A549 (cell line): ENCODE measurements around the gene RACGAP1. TPM values are rescaled to one million over a fixed set of nuclear protein-coding genes. Genes with fewer than 3 reads are reported as not detected.

Experiments used
- ATAC-seq, 2 experiments: fragments of 200-7000 bp in 1 of 2; fragments of >200 bp in 1 of 2; cut with Nextera tagmentation in 1 of 2; cut with Tn5 transposase in 1 of 2; 3 replicates each; pipeline versions ENCODE4 v1.8.0 to v1.9.1; 2018 to 2020; ENCODE audit warnings: mild to moderate bottlenecking in 1 of 2, moderate library complexity in 1 of 2
- CTCF ChIA-PET: fragments of 300-600 bp; sonication (Branson Sonifier 250); formaldehyde crosslinking; extraction: SDS; loops from one replicate; lab custom pipeline; 2021; ENCODE audit warnings: antibody characterized with exemption, inconsistent platforms; lab: Yijun Ruan, JAX
- POLR2A ChIA-PET: fragments of 350-600 bp; formaldehyde crosslinking; extraction: SDS; loops from one replicate; lab custom pipeline; 2021; ENCODE audit warnings: antibody characterized with exemption, inconsistent platforms; lab: Yijun Ruan, JAX
- DNase-seq, 2 experiments: peaks; one replicate each; pipeline versions ENCODE4 v3.0.0 to v3.0.0-alpha.2; 2011 to 2016; ENCODE audit warnings: low read depth in 1 of 2, low spot score in 1 of 2
- FAIRE-seq: peaks from 2 replicates; lab custom pipeline; 2011; peaks lifted over from hg19 to GRCh38; lab: Jason Lieb, UNC
- H3K27ac ChIP-seq, 2 experiments: fragments of >200 bp; sonication (Bioruptor Twin); formaldehyde crosslinking; 3 replicates each; pipeline ENCODE4 v1.5.1; 2016 to 2017
- H3K4me1 ChIP-seq: fragments of >200 bp; sonication (Bioruptor Twin); formaldehyde crosslinking; 3 replicates; pipeline ENCODE4 v1.6.1; 2016
- H3K4me2 ChIP-seq: fragments of >200 bp; sonication (Bioruptor Twin); formaldehyde crosslinking; 3 replicates; pipeline ENCODE4 v1.6.1; 2016
- H3K4me3 ChIP-seq: fragments of >200 bp; sonication (Bioruptor Twin); formaldehyde crosslinking; 3 replicates; pipeline ENCODE4 v1.5.1; 2016
- H3K9me3 ChIP-seq: fragments of >200 bp; sonication (Bioruptor Twin); formaldehyde crosslinking; 3 replicates; pipeline ENCODE4 v1.6.1; 2016
- BHLHE40 ChIP-seq: IDR thresholded peaks from 2 replicates; pipeline ENCODE4 v1.6.1; 2012; ENCODE audit warnings: low read depth, low read length, inconsistent platforms
- CBX8 ChIP-seq: fragments of 200-600 bp; sonication (generic); IDR thresholded peaks from 2 replicates; pipeline ENCODE4 v1.6.1; 2016
- CTCF ChIP-seq: fragments of >200 bp; sonication (Bioruptor Twin); formaldehyde crosslinking; IDR thresholded peaks from 3 replicates; pipeline ENCODE4 v1.5.1; 2016
- EHF ChIP-seq: fragments of 250-450 bp; sonication (Bioruptor Pico); IDR thresholded peaks from 2 replicates; pipeline ENCODE4 v1.5.0; 2020; ENCODE audit warnings: mild to moderate bottlenecking
- ELK1 ChIP-seq: fragments of 150-350 bp; IDR thresholded peaks from 2 replicates; pipeline ENCODE4 v1.6.1; 2014; ENCODE audit warnings: low read depth, mild to moderate bottlenecking, low read length
- ESRRA ChIP-seq: fragments of 150-350 bp; IDR thresholded peaks from 2 replicates; pipeline ENCODE4 v1.6.1; 2014; ENCODE audit warnings: mild to moderate bottlenecking, low read length, borderline replicate concordance
- GATA3 ChIP-seq: IDR thresholded peaks from 2 replicates; pipeline ENCODE4 v1.6.1; 2012; ENCODE audit warnings: borderline replicate concordance
- HDAC2 ChIP-seq: fragments of 200-600 bp; sonication (generic); IDR thresholded peaks from 2 replicates; pipeline ENCODE4 v1.6.1; 2016
- JUN ChIP-seq, 2 experiments: fragments of >200 bp; sonication (Bioruptor Twin); formaldehyde crosslinking; IDR thresholded peaks; 2 replicates in 1 of 2; 3 replicates in 1 of 2; pipeline ENCODE4 v1.6.1; 2016 to 2017
- JUNB ChIP-seq: fragments of >200 bp; sonication (Bioruptor Twin); formaldehyde crosslinking; IDR thresholded peaks from 2 replicates; pipeline ENCODE4 v1.6.1; 2016
- POLR2A ChIP-seq: IDR thresholded peaks from 2 replicates; pipeline ENCODE4 v1.6.1; 2012; ENCODE audit warnings: mild to moderate bottlenecking, low read length
- RAD21 ChIP-seq, 2 experiments: fragments of >200 bp in 1 of 2; sonication (Bioruptor Twin) in 1 of 2; formaldehyde crosslinking in 1 of 2; IDR thresholded peaks in 1 of 2; conservative IDR thresholded peaks in 1 of 2; 2 replicates in 1 of 2; 3 replicates in 1 of 2; pipeline ENCODE4 v1.6.1; 2012 to 2018; ENCODE audit warnings: inconsistent platforms in 1 of 2
- RCOR1 ChIP-seq: fragments of 150-350 bp; IDR thresholded peaks from 2 replicates; pipeline ENCODE4 v1.6.1; 2014; ENCODE audit warnings: antibody characterized with exemption, low read length, low read depth
- REST ChIP-seq: fragments of 200-600 bp; sonication (generic); IDR thresholded peaks from 2 replicates; pipeline ENCODE4 v1.6.1; 2016; ENCODE audit warnings: antibody characterized with exemption, mild to moderate bottlenecking, moderate library complexity
- RFX5 ChIP-seq: fragments of 450-650 bp; IDR thresholded peaks from 2 replicates; pipeline ENCODE4 v1.7.1; 2014; ENCODE audit warnings: antibody characterized with exemption, mild to moderate bottlenecking, moderate library complexity
- RNF2 ChIP-seq: fragments of 200-600 bp; sonication (generic); IDR thresholded peaks from 2 replicates; pipeline ENCODE4 v1.6.1; 2016; ENCODE audit warnings: low read depth, mild to moderate bottlenecking, antibody characterized with exemption, moderate library complexity, borderline replicate concordance
- SMC3 ChIP-seq: fragments of >200 bp; sonication (Bioruptor Twin); formaldehyde crosslinking; IDR thresholded peaks from 3 replicates; pipeline ENCODE4 v1.6.1; 2018; ENCODE audit warnings: inconsistent platforms
- ZC3H11A ChIP-seq: fragments of 450-650 bp; IDR thresholded peaks from 2 replicates; pipeline ENCODE4 v1.6.1; 2014; ENCODE audit warnings: antibody characterized with exemption, mild to moderate bottlenecking
- ZFP36 ChIP-seq: fragments of 450-650 bp; IDR thresholded peaks from 2 replicates; pipeline ENCODE4 v1.6.1; 2014; ENCODE audit warnings: borderline replicate concordance; ENCODE audit not compliant: partially characterized antibody
- WGBS: methylation state at CpG from one replicate; pipeline ENCODE4 v1.1.6; 2017; ENCODE audit errors: missing lambda C conversion rate; 5-methylcytosine and 5-hydroxymethylcytosine counted together
- polyA plus RNA-seq, 4 experiments: library from polyadenylated mRNA; depleted of rRNA in 3 of 4; stranded (reverse); fragments of >200 nt; fragmentation: RNase III in 1 of 4; extraction: RNeasy Plus Mini Kit Qiagen cat#74134 plus additional on column Dnase treatment in 1 of 4; gene quantifications; 2 replicates in 3 of 4; 3 replicates in 1 of 4; pipeline ENCODE4 v1.2.3, GENCODE V29; 2011 to 2017

The RACGAP1 gene
- polyA plus RNA-seq, 2 of the 4 experiments (the other 2 are of a cell fraction) = 103 to 107 TPM

- WGBS = 98% methylated on average over 4 of the region's 4 CpGs
- Histone ChIP-seq H3K4me2 (no peak overlapping the region), H3K4me1 (no peaks in the 10 kb centered on the region), H3K27ac (no peak overlapping the region), H3K9me3 (no peaks in the 10 kb centered on the region), H3K4me3 (no peak overlapping the region)
- no peak for TF ChIP-seq RAD21 (conservative IDR thresholded peaks at IDR 0.05 in 1 of 2, IDR thresholded peaks at IDR 0.05 in 1 of 2)
- TF ChIP-seq JUNB = no peak
- TF ChIP-seq GATA3 = no peak
- TF ChIP-seq EHF (CRISPR knock-in tag) = no peak
- TF ChIP-seq SMC3 = no peak
- DNase-seq (no peak), FAIRE-seq (no peak), ATAC-seq (no peak)
- POLR2A ChIA-PET = no interaction called here
- CTCF ChIA-PET = interaction anchor here (0.9 to 29.8 kb wide), 7 partner anchors 7 to 111 kb away, joined by 3 to 708 read pairs (median 9); partner anchors contain the start of genes AQP6, ASIC1 and SMARCD1
Observed at GRCh38 chr12:49978125-49978524, 47.2 kb downstream of the RACGAP1 start.

- POLR2A ChIA-PET = no interaction called here
- Histone ChIP-seq H3K9me3 (no peaks in the 10 kb centered on the region), H3K27ac (no peak overlapping the region), H3K4me2 (no peak overlapping the region), H3K4me3 (no peak overlapping the region), H3K4me1 (no peaks in the 10 kb centered on the region)
- DNase-seq (no peak), ATAC-seq (no peak), FAIRE-seq (no peak)
- no peak for TF ChIP-seq ZC3H11A
- TF ChIP-seq HDAC2 = no peak
- TF ChIP-seq CBX8 = no peak
- TF ChIP-seq RCOR1 = no peak
- TF ChIP-seq JUN (IDR thresholded peaks at IDR 0.05) = no peak
- no peak for TF ChIP-seq REST
- no peak for TF ChIP-seq ESRRA
- TF ChIP-seq RAD21 (conservative IDR thresholded peaks at IDR 0.05 in 1 of 2, IDR thresholded peaks at IDR 0.05 in 1 of 2) = no peak
- TF ChIP-seq ZFP36 = no peak
- no peak for TF ChIP-seq RFX5
- TF ChIP-seq POLR2A = no peak
- no peak for TF ChIP-seq ELK1
- no peak for TF ChIP-seq JUNB
- no peak for TF ChIP-seq BHLHE40
- WGBS = 67% methylated on average over 2 of the region's 2 CpGs
- CTCF ChIA-PET = interaction anchor here (0.7 to 29.8 kb wide), 6 partner anchors 6 to 109 kb away, joined by 3 to 708 read pairs (median 171); partner anchors contain the start of genes AQP6, ASIC1 and SMARCD1
Observed at GRCh38 chr12:49976557-49976956, 48.7 kb downstream of the RACGAP1 start.

GRCh38 chr12:49975318-49975761, 50.0 kb downstream of the RACGAP1 start:
- 94% methylated on average over 6 of the region's 17 CpGs for whole genome bisulfite sequencing
- no peak for ATAC-seq
- no peak overlapping the region for H3K27ac ChIP-seq

More at GRCh38 chr12:49975318-49975761, 50.0 kb downstream of the RACGAP1 start:
- DNase-seq (no peak), FAIRE-seq (no peak)
- Histone ChIP-seq H3K4me3 (no peak overlapping the region), H3K4me1 (no peaks in the 10 kb centered on the region), H3K4me2 (no peak overlapping the region), H3K9me3 (no peaks in the 10 kb centered on the region)
- ChIA-PET CTCF (interaction anchor here (1.0 to 29.8 kb wide), 7 partner anchors 4 to 108 kb away, joined by 3 to 708 read pairs (median 4); partner anchors contain the start of genes AQP6, ASIC1 and SMARCD1), POLR2A (no interaction called here)
- no peak for TF ChIP-seq RNF2
- no peak for TF ChIP-seq CTCF
